Measurements from ENCODE around the gene COX11. TPM values are rescaled to one million over a fixed set of nuclear protein-coding genes. Genes with fewer than 3 reads are reported as not detected.

COX11 gene
- total and polyA plus RNA-seq, 2 of the 13 experiments (the other 11 are each of a cell fraction or from before 2014, with no cell fraction given), result 103 to 203 TPM

DNA sequence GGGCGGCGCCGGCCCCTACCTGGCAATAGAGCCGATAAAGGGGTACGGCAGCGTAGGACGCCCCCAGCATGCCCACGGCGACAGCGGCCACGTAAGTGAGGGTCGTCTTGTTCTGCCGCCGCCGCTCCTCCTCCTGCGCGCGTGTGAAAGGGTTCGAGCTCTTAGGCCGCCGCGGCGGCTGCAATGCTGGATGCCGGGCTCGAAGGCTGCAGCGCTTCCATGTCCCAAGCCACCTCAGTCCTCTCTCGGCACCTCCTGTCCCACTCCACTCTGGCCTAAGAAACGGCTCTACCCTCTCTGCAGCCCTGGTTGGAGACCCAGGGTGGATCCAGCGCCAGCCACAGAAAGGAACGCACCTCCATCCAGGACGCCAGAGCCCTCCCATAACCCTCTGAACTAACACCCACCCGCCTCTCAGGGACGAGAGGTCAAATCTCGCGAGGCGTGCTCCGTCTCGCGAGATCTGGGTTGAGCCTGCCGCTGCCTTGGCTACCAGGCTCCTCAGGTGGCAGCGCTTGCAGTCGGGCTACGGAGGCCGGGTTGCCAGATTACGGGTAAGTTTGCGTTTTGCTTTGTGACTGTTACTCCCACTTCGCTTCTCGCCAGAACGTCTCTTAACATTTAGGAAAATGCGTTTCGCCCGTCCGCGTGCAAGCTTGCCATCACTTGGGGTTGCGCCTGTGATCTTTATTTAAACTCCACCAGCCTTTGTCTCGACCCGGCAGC lies at the start of gene COX11, which contains the start of gene STXBP4 (continued):
- TF ChIP-seq ZFAT (CRISPR knock-in tag; conservative IDR thresholded peaks at IDR 0.05), result no peak
- TF ChIP-seq, protein P1, sequence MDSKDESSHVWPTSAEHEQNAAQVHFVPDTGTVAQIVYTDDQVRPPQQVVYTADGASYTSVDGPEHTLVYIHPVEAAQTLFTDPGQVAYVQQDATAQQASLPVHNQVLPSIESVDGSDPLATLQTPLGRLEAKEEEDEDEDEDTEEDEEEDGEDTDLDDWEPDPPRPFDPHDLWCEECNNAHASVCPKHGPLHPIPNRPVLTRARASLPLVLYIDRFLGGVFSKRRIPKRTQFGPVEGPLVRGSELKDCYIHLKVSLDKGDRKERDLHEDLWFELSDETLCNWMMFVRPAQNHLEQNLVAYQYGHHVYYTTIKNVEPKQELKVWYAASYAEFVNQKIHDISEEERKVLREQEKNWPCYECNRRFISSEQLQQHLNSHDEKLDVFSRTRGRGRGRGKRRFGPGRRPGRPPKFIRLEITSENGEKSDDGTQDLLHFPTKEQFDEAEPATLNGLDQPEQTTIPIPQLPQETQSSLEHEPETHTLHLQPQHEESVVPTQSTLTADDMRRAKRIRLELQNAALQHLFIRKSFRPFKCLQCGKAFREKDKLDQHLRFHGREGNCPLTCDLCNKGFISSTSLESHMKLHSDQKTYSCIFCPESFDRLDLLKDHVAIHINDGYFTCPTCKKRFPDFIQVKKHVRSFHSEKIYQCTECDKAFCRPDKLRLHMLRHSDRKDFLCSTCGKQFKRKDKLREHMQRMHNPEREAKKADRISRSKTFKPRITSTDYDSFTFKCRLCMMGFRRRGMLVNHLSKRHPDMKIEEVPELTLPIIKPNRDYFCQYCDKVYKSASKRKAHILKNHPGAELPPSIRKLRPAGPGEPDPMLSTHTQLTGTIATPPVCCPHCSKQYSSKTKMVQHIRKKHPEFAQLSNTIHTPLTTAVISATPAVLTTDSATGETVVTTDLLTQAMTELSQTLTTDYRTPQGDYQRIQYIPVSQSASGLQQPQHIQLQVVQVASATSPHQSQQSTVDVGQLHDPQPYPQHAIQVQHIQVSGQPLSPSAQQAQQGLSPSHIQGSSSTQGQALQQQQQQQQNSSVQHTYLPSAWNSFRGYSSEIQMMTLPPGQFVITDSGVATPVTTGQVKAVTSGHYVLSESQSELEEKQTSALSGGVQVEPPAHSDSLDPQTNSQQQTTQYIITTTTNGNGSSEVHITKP (CRISPR knock-in tag; IDR thresholded peaks at IDR 0.05; ENCODE audit: low read depth), result no peak; the same call in 1 of the 2 replicates
- TF ChIP-seq ZHX2 (IDR thresholded peaks at IDR 0.05; ENCODE audit: low read depth), result peak; percentile 35; the same call in 1 of the 2 replicates
- TF ChIP-seq ZHX2 (CRISPR knock-in tag; IDR thresholded peaks at IDR 0.05; ENCODE audit: borderline replicate concordance), result peak; percentile 69; the same call in 1 of the 2 replicates
- TF ChIP-seq HOXA5 (CRISPR knock-in tag; IDR thresholded peaks at IDR 0.05), result peak; percentile 86
- no peak for TF ChIP-seq ZC3H13 (CRISPR knock-in tag; IDR thresholded peaks at IDR 0.05)
- no peak for TF ChIP-seq RORA (CRISPR knock-in tag; IDR thresholded peaks at IDR 0.05)
- TF ChIP-seq TBL1XR1 (IDR thresholded peaks at IDR 0.05; ENCODE audit: borderline replicate concordance, low read length, partially characterized antibody), result peak; percentile 42
- TF ChIP-seq HNRNPLL (IDR thresholded peaks at IDR 0.05; ENCODE audit: low read depth, low read length, poor library complexity, severe bottlenecking), result peak; percentile 81
- TF ChIP-seq GPN1 (CRISPR knock-in tag; IDR thresholded peaks at IDR 0.05; ENCODE audit: borderline replicate concordance), result no peak
- peak; percentile 46; the same call in 1 of the 2 replicates for TF ChIP-seq ZBTB7A (CRISPR knock-in tag; IDR thresholded peaks at IDR 0.05)
- no peak for TF ChIP-seq ARNTL (CRISPR knock-in tag; IDR thresholded peaks at IDR 0.05)
- no peak for TF ChIP-seq IRF1 (CRISPR knock-in tag; IDR thresholded peaks at IDR 0.05; ENCODE audit: low read depth)
- peak; percentile 62; the same call in 1 of the 2 replicates for TF ChIP-seq SAFB2 (CRISPR knock-in tag; IDR thresholded peaks at IDR 0.05; ENCODE audit: borderline replicate concordance, low read depth)
- peak; percentile 86 for TF ChIP-seq IRF2 (CRISPR knock-in tag; IDR thresholded peaks at IDR 0.05)
